GM12892 (cell line): ENCODE data around the gene SLC34A2. TPM values are rescaled to one million over a fixed set of nuclear protein-coding genes. Genes with fewer than 3 reads are reported as not detected.
"Not testable (repeated sequence)": the region's sequence is repeated elsewhere in the genome, so short reads cannot be mapped to it uniquely, and the experiment has no call there.

ENCODE experiments used
- DNase-seq: peaks from one replicate; pipeline ENCODE4 v3.0.0; 2011; ENCODE audit not compliant: insufficient read length
- FAIRE-seq: peaks from 2 replicates; lab custom pipeline; 2011; peaks lifted over from hg19 to GRCh38; lab: Jason Lieb, UNC
- POLR2A ChIP-seq: IDR thresholded peaks from 2 replicates; pipeline ENCODE4 v1.6.1; 2011; ENCODE audit warnings: low read depth, low read length, control low read depth
- POLR2AphosphoS5 ChIP-seq: IDR thresholded peaks from 2 replicates; pipeline ENCODE4 v1.6.1; 2011; ENCODE audit warnings: low read depth, low read length, control low read depth
- TAF1 ChIP-seq: IDR thresholded peaks from 2 replicates; pipeline ENCODE4 v1.6.1; 2011; ENCODE audit warnings: low read depth, mild to moderate bottlenecking, control low read depth, low read length, borderline replicate concordance
- polyA plus RNA-seq: library from polyadenylated mRNA; unstranded; fragments of >200 nt; gene quantifications from one replicate; pipeline ENCODE4 v1.2.1, GENCODE V29; 2012; ENCODE audit warnings: missing spikeins, inconsistent platforms; ENCODE audit not compliant: missing spikeins

Gene SLC34A2, protein sequence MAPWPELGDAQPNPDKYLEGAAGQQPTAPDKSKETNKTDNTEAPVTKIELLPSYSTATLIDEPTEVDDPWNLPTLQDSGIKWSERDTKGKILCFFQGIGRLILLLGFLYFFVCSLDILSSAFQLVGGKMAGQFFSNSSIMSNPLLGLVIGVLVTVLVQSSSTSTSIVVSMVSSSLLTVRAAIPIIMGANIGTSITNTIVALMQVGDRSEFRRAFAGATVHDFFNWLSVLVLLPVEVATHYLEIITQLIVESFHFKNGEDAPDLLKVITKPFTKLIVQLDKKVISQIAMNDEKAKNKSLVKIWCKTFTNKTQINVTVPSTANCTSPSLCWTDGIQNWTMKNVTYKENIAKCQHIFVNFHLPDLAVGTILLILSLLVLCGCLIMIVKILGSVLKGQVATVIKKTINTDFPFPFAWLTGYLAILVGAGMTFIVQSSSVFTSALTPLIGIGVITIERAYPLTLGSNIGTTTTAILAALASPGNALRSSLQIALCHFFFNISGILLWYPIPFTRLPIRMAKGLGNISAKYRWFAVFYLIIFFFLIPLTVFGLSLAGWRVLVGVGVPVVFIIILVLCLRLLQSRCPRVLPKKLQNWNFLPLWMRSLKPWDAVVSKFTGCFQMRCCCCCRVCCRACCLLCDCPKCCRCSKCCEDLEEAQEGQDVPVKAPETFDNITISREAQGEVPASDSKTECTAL
- not detected for polyA plus RNA-seq

DNA sequence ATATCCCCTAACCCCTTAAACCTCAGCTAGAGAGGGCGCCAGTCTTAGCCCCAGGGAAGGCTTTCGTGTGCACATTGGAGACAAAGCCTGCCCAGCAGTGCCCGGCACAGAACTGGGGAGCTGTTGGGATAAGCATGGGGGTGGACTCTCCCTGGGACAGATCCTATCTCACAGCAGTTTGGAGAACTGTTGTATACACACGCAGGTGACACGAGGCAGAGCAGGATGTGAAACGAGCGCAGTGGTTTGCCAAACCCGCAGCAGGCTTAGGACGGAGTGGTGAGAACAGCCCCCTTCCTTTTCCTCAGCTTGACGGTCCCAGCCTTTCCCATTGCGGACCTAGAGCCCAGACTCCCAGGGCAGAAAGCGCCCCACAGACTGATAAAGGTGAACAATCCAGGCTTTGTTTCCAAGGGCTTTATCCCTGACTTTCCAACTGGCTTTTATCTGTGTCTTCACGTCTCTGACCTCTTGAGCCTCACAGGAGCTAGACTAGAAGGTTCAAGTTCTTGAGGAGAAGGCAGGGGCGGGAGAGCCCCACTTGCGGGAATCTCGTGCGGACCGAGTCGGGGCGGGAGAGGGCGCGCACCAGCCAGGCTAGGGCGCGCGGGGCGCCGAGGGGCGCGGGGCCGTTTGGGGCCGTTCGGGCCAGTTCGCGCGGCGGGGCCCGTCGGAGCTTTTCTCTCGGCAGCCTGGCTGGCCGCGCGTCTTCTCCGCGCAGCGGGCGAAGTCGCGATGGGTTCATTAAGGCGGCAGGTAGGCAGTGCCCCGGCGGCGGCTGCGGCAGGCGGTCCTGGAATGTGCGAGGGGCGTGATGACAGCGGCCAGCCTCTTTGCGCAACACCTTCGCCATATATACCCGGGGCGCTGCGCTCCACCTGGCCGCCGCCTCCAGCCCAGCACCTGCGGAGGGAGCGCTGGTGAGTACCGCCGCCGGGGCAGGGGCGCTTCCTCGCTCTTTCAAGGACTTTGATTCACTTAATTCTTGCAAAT, at the start of gene SLC34A2:
SLC34A2 (plus strand) TSS at position 881 of the 993 bp plus-strand sequence. CDS start 6,650 bp downstream, outside the sequence.
- no peak for FAIRE-seq
- no peak for DNase-seq
- no peak for TF ChIP-seq POLR2A
- no peak for TF ChIP-seq POLR2AphosphoS5
- TF ChIP-seq TAF1, result no peak

- FAIRE-seq (no peak), DNase-seq (no peak)
- TF ChIP-seq POLR2A (no peak), TAF1 (no peak)
Measured at GRCh38 chr4:25608644-25609043, 47.0 kb upstream of the SLC34A2 start.

DNA sequence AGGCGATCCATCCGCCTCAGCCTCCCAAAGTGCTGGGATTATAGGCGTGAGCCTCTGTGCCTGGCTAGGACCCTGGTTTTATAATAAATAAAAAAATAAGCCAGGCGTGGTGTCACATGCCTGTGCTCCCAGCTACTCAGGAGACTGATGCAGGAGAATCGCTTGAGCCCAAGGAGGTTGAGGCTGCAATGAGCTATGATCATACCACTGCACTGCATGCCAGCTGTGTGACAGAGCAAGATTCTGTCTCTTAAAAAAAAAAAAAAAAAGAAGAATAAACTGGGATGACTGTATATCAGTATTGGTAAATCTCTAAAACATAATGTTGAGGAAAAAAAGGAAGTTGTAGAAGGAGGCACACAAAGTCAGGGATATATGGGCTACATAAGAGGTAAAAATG, 45.7 kb upstream of the SLC34A2 start:
- DNase-seq (no peak), FAIRE-seq (no peak)
- no peak for TF ChIP-seq TAF1
- TF ChIP-seq POLR2A, result no peak
- no peak for TF ChIP-seq POLR2AphosphoS5

GRCh38 chr4:25613613-25614012, 42.0 kb upstream of the SLC34A2 start:
- not testable (repeated sequence) for FAIRE-seq, DNase-seq

DNA sequence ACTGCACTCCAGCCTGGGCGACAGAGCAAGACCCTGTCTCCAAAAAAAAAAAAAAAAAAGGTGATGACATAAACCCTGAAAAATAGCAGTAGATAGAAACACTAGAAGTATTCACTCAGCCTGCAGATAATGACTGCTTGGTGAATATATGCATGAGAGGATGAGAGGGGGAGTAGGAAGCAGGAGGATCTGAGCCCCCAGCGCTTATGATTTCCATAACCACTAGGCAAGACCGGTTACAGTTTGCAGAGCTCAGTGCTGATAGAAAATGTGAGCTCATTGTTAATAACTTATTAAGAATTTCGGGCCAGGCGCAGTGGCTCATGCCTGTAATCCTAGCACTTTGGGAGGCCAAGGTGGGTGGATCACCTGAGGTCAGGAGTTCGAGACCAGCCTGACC, 40.8 kb upstream of the SLC34A2 start:
- FAIRE-seq, result no peak
- no peak for TF ChIP-seq POLR2A
- TF ChIP-seq POLR2AphosphoS5, result no peak
- no peak for TF ChIP-seq TAF1
- DNase-seq, result no peak

GRCh38 chr4:25621027-25621930, 34.4 kb upstream of the SLC34A2 start:
- no peak for DNase-seq
- TF ChIP-seq TAF1 (no peak), POLR2A (no peak), POLR2AphosphoS5 (no peak)
- FAIRE-seq, result no peak

DNA sequence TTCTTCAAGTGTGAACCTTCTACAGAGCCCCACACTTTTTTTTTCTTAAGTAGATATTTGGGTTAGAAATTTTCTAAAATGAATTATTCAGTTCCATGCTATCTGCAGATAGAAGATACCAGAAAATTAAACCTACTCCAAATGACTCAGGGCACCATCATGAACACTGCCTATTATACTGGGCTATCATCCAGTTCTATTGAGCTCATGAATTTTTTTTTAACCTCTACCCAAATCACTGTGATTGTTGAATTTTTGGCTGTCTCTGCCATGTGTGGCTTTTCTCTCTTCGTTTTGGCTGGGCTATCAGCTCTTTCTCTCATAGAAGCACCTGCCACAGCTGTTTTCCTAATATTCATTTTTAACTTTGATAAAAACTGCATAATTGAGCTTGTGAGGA, 31.0 kb upstream of the SLC34A2 start:
- FAIRE-seq, result no peak
- TF ChIP-seq POLR2A, result no peak
- no peak for TF ChIP-seq POLR2AphosphoS5
- TF ChIP-seq TAF1, result no peak
- DNase-seq, result no peak

DNA sequence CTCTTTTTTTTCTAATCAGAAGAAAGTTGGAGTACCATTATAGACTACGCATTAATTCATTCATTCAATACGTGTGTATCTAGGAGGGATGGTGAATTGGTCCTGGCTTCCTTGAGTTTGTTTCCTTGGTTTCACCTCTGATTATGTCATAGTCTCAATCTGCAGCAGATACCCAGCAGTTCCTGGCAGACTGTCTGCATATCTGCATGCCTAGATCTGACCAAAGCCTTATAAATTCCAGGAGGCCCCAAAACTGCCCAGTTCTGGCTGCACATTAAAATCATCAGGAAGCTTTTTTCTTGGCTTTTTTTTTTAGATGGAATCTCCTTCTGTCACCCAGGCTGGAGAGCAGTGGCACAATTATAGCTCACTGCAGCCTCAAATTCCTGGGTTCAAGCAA, 27.2 kb upstream of the SLC34A2 start:
- TF ChIP-seq TAF1 (no peak), POLR2AphosphoS5 (no peak), POLR2A (no peak)
- FAIRE-seq (no peak), DNase-seq (no peak)

GRCh38 chr4:25632135-25632534, 23.5 kb upstream of the SLC34A2 start:
- DNase-seq (no peak), FAIRE-seq (no peak)
- no peak for TF ChIP-seq POLR2AphosphoS5
- no peak for TF ChIP-seq POLR2A
- no peak for TF ChIP-seq TAF1

DNA sequence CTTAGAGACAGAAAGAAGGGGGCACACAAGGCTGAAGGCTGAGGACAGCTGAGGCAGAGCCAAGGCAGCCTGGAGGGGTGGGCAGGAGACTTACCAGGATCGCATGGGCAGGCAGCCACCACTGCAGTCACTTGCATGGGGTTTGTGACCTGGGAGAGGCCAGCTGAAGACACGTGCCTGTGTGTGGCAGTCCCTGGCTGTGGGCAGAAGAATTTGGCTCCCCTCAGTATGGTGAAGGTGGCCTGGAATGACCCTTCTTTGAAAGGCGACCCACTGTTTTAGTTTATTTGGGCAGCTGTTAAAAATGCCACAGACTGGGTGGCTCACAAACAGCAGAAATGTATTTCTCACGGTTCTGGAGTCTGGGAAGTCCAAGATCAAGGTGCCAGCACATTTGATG, 22.1 kb upstream of the SLC34A2 start:
- FAIRE-seq (no peak), DNase-seq (no peak)
- no peak for TF ChIP-seq POLR2A
- no peak for TF ChIP-seq TAF1
- no peak for TF ChIP-seq POLR2AphosphoS5

DNA sequence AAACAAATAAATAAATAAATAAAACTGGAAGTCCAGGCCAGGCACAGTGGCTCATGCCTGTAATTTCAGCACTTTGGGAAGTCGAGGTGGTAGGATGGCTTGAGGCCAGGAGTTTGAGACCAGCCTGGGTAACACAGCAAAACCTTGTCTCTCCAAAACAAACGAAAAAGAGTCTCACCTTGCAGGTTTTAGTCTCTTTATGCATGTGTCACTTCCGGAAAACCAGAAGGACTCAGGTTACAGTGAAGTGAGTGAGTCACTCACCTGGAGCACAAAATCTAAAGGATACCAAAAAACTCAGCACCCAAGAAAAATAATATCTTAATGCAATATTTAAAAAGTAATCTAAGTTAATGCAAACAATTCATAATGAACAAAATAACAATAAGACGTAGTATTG, 20.1 kb upstream of the SLC34A2 start:
- FAIRE-seq (no peak), DNase-seq (no peak)
- TF ChIP-seq POLR2AphosphoS5 (no peak), POLR2A (no peak), TAF1 (no peak)
